H9 (cell line): ENCODE data around the gene SNX27. TPM values are rescaled to one million over a fixed set of nuclear protein-coding genes. Genes with fewer than 3 reads are reported as not detected.

Source experiments
- DNase-seq: peaks from one replicate; pipeline ENCODE4 v3.0.0-alpha.2; 2017
- H2AFZ ChIP-seq: one replicate; pipeline ENCODE4 v1.6.1; 2013; ENCODE audit warnings: mild to moderate bottlenecking, low read length, control low read depth, moderate library complexity
- H2AK5ac ChIP-seq: 2 replicates; pipeline ENCODE4 v1.6.1; 2013; ENCODE audit warnings: low read length, control low read depth, mixed read lengths; ENCODE audit not compliant: insufficient read length
- H2BK120ac ChIP-seq: one replicate; pipeline ENCODE4 v1.6.1; 2013; ENCODE audit warnings: low read depth, mild to moderate bottlenecking, low read length, control low read depth, inconsistent platforms; ENCODE audit not compliant: poor library complexity, severe bottlenecking
- H2BK12ac ChIP-seq: 2 replicates; pipeline ENCODE4 v1.6.1; 2013; ENCODE audit warnings: low read length, control low read depth, mixed read lengths, low read depth; ENCODE audit not compliant: insufficient read length
- H2BK15ac ChIP-seq: 2 replicates; pipeline ENCODE4 v1.6.1; 2013; ENCODE audit warnings: low read depth, low read length, control low read depth
- H2BK20ac ChIP-seq: one replicate; pipeline ENCODE4 v1.6.1; 2013; ENCODE audit warnings: low read depth, mild to moderate bottlenecking, low read length, control low read depth, inconsistent platforms; ENCODE audit not compliant: poor library complexity, severe bottlenecking
- H2BK5ac ChIP-seq: 2 replicates; pipeline ENCODE4 v1.6.1; 2013; ENCODE audit warnings: low read length, control low read depth, mixed read lengths; ENCODE audit not compliant: insufficient read length
- H3K14ac ChIP-seq: 2 replicates; pipeline ENCODE4 v1.6.1; 2013; ENCODE audit warnings: low read length, control low read depth; ENCODE audit not compliant: insufficient read depth
- H3K18ac ChIP-seq: 2 replicates; pipeline ENCODE4 v1.6.1; 2013; ENCODE audit warnings: low read depth, mild to moderate bottlenecking, mixed read lengths, low read length, control low read depth; ENCODE audit not compliant: insufficient read length
- H3K23ac ChIP-seq: 2 replicates; pipeline ENCODE4 v1.6.1; 2013; ENCODE audit warnings: low read length, control low read depth, mixed read lengths, low read depth; ENCODE audit not compliant: insufficient read length
- H3K23me2 ChIP-seq: 2 replicates; pipeline ENCODE4 v1.6.1; 2013; ENCODE audit warnings: low read depth, mild to moderate bottlenecking, mixed read lengths, low read length, control low read depth; ENCODE audit not compliant: insufficient read length, poor library complexity, severe bottlenecking
- H3K27ac ChIP-seq: 2 replicates; pipeline ENCODE4 v1.5.1; 2013; ENCODE audit warnings: low read length, control low read depth, mixed read lengths, low read depth; ENCODE audit not compliant: insufficient read length
- H3K27me3 ChIP-seq: 2 replicates; pipeline ENCODE4 v1.6.1; 2013; ENCODE audit warnings: low read length, control low read depth, inconsistent platforms; ENCODE audit not compliant: insufficient read depth
- H3K4ac ChIP-seq: 2 replicates; pipeline ENCODE4 v1.6.1; 2013; ENCODE audit warnings: low read depth, mild to moderate bottlenecking, control low read depth, inconsistent platforms, low read length, moderate library complexity
- H3K4me1 ChIP-seq: 2 replicates; pipeline ENCODE4 v1.6.1; 2013; ENCODE audit warnings: low read length, control low read depth, inconsistent platforms; ENCODE audit not compliant: insufficient read depth
- H3K4me2 ChIP-seq: 2 replicates; pipeline ENCODE4 v1.6.1; 2013; ENCODE audit warnings: low read length, control low read depth, mixed read lengths; ENCODE audit not compliant: insufficient read length, insufficient read depth
- H3K56ac ChIP-seq: 2 replicates; pipeline ENCODE4 v1.6.1; 2013; ENCODE audit warnings: low read depth, mild to moderate bottlenecking, mixed read lengths, low read length, control low read depth; ENCODE audit not compliant: insufficient read length
- H3K79me1 ChIP-seq: 2 replicates; pipeline ENCODE4 v1.6.1; 2013; ENCODE audit warnings: low read depth, mild to moderate bottlenecking, moderate library complexity, low read length, control low read depth, inconsistent platforms; ENCODE audit not compliant: insufficient read depth, poor library complexity, severe bottlenecking
- H3K79me2 ChIP-seq: 2 replicates; pipeline ENCODE4 v1.6.1; 2013; ENCODE audit warnings: low read length, control low read depth, inconsistent platforms; ENCODE audit not compliant: insufficient read depth
- H3K9ac ChIP-seq: 2 replicates; pipeline ENCODE4 v1.6.1; 2013; ENCODE audit warnings: low read length, control low read depth, mixed read lengths; ENCODE audit not compliant: insufficient read length; ENCODE audit errors: extremely low read depth
- H3K9me3 ChIP-seq: one replicate; pipeline ENCODE4 v1.6.1; 2013; ENCODE audit warnings: low read depth, low read length, inconsistent platforms; ENCODE audit not compliant: control insufficient read depth
- H3T11ph ChIP-seq: one replicate; pipeline ENCODE4 v1.6.1; 2013; ENCODE audit warnings: mild to moderate bottlenecking, low read length, control low read depth, inconsistent platforms
- H4K20me1 ChIP-seq: one replicate; pipeline ENCODE4 v1.6.1; 2013; ENCODE audit not compliant: control insufficient read depth, insufficient read length, insufficient read depth
- H4K5ac ChIP-seq: 2 replicates; pipeline ENCODE4 v1.6.1; 2013; ENCODE audit warnings: low read depth, mild to moderate bottlenecking, mixed read lengths, low read length, control low read depth; ENCODE audit not compliant: insufficient read length
- H4K8ac ChIP-seq: replicated peaks from 2 replicates; pipeline ENCODE4 v1.6.1; 2013; ENCODE audit warnings: low read length, control low read depth, mixed read lengths, low read depth; ENCODE audit not compliant: insufficient read length
- H4K91ac ChIP-seq: 2 replicates; pipeline ENCODE4 v1.6.1; 2013; ENCODE audit warnings: low read depth, mild to moderate bottlenecking, moderate library complexity, mixed read lengths, low read length, control low read depth; ENCODE audit not compliant: insufficient read length
- H3K27ac Mint-ChIP-seq, 3 experiments: 2 replicates in 2 of 3; 3 replicates in 1 of 3; pipeline ENCODE4 v1.8.0; 2020 to 2021; ENCODE audit warnings: mixed read lengths in 3 of 3, mild to moderate bottlenecking in 1 of 3, moderate library complexity in 1 of 3
- H3K27me3 Mint-ChIP-seq: 2 replicates; pipeline ENCODE4 v1.8.0; 2021; ENCODE audit warnings: low read depth, mild to moderate bottlenecking, moderate library complexity, mixed read lengths
- H3K36me3 Mint-ChIP-seq, 3 experiments: 2 replicates in 2 of 3; 3 replicates in 1 of 3; pipeline ENCODE4 v1.8.0; 2020 to 2021; ENCODE audit warnings: low read depth in 3 of 3, mixed read lengths in 3 of 3; ENCODE audit not compliant: insufficient read depth in 1 of 3
- H3K4me1 Mint-ChIP-seq, 2 experiments: 2 replicates each; pipeline ENCODE4 v1.8.0; 2020; ENCODE audit warnings: mixed read lengths in 2 of 2
- H3K4me3 Mint-ChIP-seq, 2 experiments: 2 replicates in 1 of 2; 3 replicates in 1 of 2; pipeline ENCODE4 v1.8.0; 2020 to 2021; ENCODE audit warnings: mild to moderate bottlenecking in 2 of 2, mixed read lengths in 2 of 2, moderate library complexity in 1 of 2
- H3K9me3 Mint-ChIP-seq, 2 experiments: 2 replicates in 1 of 2; 3 replicates in 1 of 2; pipeline ENCODE4 v1.8.0; 2020; ENCODE audit warnings: mild to moderate bottlenecking in 2 of 2, mixed read lengths in 2 of 2, moderate library complexity in 1 of 2
- WGBS: extraction: QIAGEN DNeasy Blood & Tissue Kit; methylation state at CpG from one replicate; pipeline ENCODE4 v1.1.7; 2013; ENCODE audit warnings: missing lambda C conversion rate, low lambda C conversion rate, mixed read lengths; ENCODE audit not compliant: insufficient read length; ENCODE audit errors: extremely low coverage; 5-methylcytosine and 5-hydroxymethylcytosine counted together
- total RNA-seq: library from RNA; stranded (reverse); gene quantifications from 2 replicates; pipeline ENCODE4 v1.2.1, GENCODE V29; 2021
- TF ChIP-seq, protein P1 (sequence below): fragments of 200-600 bp; sonication (generic); conservative IDR thresholded peaks from 3 replicates; pipeline ENCODE4 v1.8.0; 2021; ENCODE audit warnings: antibody characterized with exemption, mild to moderate bottlenecking

The SNX27 gene
- total RNA-seq, 1 experiment from 2014 or later: 48.9 TPM

DNA sequence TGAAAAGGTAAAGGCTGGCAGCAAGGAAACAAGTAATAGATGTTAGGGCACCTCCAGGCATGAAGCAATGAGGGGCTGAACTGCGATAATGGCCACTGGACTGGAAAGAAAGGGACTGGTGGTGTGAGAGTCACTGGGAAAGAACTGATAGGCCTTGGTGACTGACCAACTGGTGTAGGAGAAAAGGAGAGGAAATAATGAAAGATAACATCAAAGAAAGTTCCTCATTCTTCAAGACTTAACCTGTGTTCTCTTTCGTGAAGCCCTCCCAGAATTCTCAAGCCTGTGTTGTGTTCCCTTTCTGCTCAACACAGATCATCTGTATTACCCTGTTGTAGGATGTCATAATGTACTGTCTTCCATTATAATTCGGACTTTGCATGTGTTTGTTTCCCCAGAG, 20.9 kb upstream of the SNX27 start:
- Histone ChIP-seq H3K9ac (no peak overlapping the region), H4K20me1 (no peaks in the 10 kb centered on the region), H3K4me1 (no peaks in the 10 kb centered on the region), H3K79me1 (no peaks in the 10 kb centered on the region), H4K8ac (no peak overlapping the region), H4K5ac (no peak overlapping the region), H3K56ac (no peak overlapping the region), H3K23me2 (peaks cover 5% of the 10 kb centered on the region), H4K91ac (no peak overlapping the region), H2BK5ac (no peak overlapping the region), H3K14ac (no peak overlapping the region), H3K4ac (no peak overlapping the region), H3K9me3 (no peaks in the 10 kb centered on the region), H3K23ac (no peak overlapping the region), H3K27ac (no peak overlapping the region), H3T11ph (no peak overlapping the region), H2BK15ac (no peak overlapping the region), H2AK5ac (no peak overlapping the region), H2BK20ac (no peak overlapping the region), H2BK12ac (no peak overlapping the region), H2AFZ (no peak overlapping the region), H3K4me2 (no peak overlapping the region), H3K79me2 (no peaks in the 10 kb centered on the region), H2BK120ac (no peak overlapping the region), H3K27me3 (no peaks in the 10 kb centered on the region), H3K18ac (no peak overlapping the region)
- no peak overlapping the region for H3K27ac Mint-ChIP-seq
- WGBS: no CpG with 5 or more reads among the region's 3 CpGs
- TF ChIP-seq, protein P1, sequence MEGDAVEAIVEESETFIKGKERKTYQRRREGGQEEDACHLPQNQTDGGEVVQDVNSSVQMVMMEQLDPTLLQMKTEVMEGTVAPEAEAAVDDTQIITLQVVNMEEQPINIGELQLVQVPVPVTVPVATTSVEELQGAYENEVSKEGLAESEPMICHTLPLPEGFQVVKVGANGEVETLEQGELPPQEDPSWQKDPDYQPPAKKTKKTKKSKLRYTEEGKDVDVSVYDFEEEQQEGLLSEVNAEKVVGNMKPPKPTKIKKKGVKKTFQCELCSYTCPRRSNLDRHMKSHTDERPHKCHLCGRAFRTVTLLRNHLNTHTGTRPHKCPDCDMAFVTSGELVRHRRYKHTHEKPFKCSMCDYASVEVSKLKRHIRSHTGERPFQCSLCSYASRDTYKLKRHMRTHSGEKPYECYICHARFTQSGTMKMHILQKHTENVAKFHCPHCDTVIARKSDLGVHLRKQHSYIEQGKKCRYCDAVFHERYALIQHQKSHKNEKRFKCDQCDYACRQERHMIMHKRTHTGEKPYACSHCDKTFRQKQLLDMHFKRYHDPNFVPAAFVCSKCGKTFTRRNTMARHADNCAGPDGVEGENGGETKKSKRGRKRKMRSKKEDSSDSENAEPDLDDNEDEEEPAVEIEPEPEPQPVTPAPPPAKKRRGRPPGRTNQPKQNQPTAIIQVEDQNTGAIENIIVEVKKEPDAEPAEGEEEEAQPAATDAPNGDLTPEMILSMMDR: no peak
- H3K27me3 Mint-ChIP-seq: peaks cover 10% of the 10 kb centered on the region
- no peak overlapping the region for H3K4me3 Mint-ChIP-seq
- no peaks in the 10 kb centered on the region for H3K36me3 Mint-ChIP-seq
- peaks cover 14 to 15% of the 10 kb centered on the region in 2 experiments for H3K4me1 Mint-ChIP-seq
- H3K9me3 Mint-ChIP-seq: peaks cover 5 to 12% of the 10 kb centered on the region in 2 experiments; a peak in 4 of 5 replicates
- DNase-seq: no peak
